Activated T-cell treated with anti-CD3 and anti-CD28 coated beads for 48 hours (primary cell): ENCODE data around the gene TOB2.

Source experiments
- DNase-seq: peaks from one replicate; pipeline ENCODE4 v3.0.0-alpha.2; 2020; ENCODE audit warnings: low read depth

Gene TOB2

DNA sequence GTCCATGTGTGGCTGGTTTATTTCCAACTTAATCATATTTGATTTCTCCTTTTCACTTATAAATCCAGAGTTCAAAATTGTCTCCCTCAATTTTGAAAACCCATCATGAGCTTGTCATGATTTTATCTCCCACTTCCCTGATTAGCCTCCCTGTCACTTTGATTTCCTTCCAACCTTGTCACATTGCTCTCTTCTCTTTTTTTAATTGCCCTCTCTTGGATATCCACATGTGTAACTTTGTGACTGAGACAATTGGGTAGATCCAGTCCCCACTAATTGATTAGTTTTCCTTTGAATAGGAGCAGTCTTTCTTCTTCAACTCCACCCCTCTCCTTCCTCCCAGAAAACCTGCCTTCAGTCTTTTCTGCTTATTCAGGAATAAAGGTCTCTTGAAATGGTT, 62.5 kb downstream of the TOB2 start:
- DNase-seq, result no peak
